SIG-M5 treated with dmso at 0.1 percent for 504 hours (cell line): ENCODE data around the gene KIF9.
"Not testable (repeated sequence)": the region's sequence is repeated elsewhere in the genome, so short reads cannot be mapped to it uniquely, and the experiment has no call there.

Experiments used
- DNase-seq: peaks from one replicate; lab custom pipeline; 2025; ENCODE audit not compliant: unreplicated experiment; lab: John Stamatoyannopoulos, UW

The KIF9 gene, protein sequence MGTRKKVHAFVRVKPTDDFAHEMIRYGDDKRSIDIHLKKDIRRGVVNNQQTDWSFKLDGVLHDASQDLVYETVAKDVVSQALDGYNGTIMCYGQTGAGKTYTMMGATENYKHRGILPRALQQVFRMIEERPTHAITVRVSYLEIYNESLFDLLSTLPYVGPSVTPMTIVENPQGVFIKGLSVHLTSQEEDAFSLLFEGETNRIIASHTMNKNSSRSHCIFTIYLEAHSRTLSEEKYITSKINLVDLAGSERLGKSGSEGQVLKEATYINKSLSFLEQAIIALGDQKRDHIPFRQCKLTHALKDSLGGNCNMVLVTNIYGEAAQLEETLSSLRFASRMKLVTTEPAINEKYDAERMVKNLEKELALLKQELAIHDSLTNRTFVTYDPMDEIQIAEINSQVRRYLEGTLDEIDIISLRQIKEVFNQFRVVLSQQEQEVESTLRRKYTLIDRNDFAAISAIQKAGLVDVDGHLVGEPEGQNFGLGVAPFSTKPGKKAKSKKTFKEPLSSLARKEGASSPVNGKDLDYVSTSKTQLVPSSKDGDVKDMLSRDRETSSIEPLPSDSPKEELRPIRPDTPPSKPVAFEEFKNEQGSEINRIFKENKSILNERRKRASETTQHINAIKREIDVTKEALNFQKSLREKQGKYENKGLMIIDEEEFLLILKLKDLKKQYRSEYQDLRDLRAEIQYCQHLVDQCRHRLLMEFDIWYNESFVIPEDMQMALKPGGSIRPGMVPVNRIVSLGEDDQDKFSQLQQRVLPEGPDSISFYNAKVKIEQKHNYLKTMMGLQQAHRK

DNA sequence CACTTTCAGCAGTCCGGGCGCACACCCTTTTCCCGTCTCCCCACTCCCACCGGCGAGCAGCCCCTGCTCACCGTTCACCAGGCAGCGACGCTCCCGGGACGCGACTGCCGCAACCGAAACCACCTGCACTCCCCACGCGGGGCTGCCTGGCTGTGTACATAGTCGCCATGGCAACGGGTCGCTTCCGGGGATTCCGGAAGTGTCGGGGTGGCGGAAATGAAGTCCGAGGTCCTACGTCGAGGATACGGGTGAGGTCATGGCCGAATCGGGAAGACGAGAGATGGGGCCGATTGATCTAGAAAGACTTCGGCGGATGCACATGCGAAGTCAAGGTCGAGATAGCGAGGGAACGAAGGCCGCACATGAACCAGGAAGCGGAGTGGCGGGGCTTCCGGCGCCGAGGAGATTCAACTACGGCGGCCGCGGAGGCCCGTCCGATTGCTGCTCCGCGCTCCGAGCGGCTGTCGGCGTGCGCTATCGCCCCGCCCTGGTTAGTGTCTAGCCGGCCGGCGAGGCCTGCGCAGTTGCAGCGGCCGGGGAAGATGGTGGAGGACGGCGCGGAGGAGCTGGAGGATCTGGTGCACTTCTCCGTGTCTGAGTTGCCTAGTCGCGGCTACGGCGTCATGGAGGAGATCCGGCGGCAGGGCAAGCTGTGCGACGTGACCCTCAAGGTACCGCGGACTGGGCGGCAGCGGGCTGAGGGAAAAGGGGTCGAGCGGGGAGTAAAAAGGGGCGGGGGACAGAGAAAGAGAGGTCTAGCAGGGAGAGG, at the start of gene KIF9, which contains the start of gene KLHL18:
Gene KIF9 (minus strand): TSS at position 376 of the 769 bp plus-strand sequence. CDS start 5,425 bp downstream, outside the sequence.
Gene KLHL18 (plus strand): TSS at position 521 of the 769 bp plus-strand sequence. CDS start 22 bp downstream, at position 543.
- peak; percentile 97 for DNase-seq

DNA sequence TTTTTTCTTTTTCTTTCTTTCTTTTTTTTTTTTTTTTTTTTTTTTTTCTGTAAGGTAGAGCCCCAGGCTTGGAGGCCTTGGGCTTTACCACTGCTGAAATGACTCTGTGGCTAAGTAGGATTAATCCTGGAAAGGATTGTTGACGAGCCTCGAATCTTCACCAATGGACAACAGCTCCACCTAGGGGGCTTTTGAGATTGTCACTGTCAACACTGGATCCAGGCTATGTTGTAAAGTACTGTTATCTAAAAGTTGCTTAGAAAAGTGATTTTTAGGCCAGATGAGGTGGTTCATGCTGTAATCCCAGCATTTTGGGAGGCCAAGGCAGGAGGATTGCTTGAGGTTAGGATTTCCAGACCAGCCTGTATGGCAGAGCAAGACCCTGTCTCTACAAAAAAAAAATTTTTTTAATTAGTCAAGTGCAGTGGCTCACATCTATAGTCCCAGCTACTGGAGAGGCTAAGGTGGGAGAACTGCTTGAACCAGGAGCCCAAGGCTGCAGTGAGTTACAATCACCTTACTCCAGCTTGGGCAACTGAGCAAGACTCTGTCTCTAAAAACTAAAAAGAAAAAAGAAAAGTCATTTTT, 41.8 kb upstream of the KIF9 start:
- peak; percentile 69 for DNase-seq

DNA sequence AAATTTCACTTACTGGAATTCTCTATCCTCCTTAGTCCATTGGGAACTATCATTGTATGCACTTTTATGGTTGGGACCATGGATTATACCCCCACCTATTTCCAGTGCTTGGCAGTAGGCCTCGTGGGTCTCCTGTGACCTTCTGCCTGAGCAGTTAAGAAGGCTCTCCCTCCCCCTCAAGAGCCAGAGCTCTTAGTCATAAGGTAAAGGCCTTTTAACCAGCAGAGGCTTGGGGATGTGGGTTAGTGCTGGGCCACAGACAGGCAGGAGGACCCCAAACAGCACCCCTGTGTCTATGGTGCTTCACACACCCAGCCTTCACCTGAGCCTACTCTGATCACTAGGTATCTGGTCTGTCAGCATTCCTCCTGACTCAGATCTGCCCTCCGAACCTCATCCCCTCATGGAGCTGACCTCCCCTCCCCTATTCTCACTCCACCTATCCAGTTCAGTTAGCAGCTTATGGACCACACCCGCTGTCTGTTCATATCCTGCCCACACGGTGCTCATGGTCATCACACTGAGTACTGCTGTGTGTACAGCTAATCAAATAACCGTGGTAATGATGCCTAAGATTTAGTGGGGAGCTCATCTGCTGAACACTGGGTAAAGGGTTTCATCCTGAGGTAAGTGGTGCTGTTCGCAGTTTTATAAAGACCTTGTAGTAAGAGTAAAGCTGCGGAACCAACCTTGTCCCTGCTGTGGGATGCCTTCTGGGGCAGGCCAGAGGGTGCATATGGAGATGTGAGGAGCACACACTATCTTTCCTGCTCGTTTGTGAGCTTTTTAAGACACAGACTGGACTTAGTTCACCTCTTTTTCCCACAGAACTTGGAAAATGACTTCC, 41.1 kb upstream of the KIF9 start:
- DNase-seq = no peak

- DNase-seq = no peak
Measured at GRCh38 chr3:47319956-47320355, 37.4 kb upstream of the KIF9 start.

DNA sequence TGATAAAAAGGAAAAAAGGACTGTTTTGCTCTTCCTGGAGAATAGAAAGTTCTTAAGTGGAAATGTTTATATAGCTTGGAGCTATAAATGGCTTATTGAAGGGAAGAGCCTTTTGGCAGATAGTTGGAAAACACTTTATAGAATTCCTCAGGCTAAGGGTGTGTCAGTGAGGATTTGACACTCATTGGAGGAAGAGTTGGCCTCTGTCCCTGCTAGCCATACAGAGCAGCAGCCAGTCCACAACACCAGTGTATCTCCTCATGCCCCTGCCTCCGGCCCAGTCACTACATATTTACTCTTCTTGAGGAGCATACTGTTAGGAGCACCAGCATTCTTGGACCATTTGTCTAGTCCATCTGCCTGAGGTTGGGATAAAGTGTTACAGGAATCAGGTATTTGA, 36.3 kb upstream of the KIF9 start:
- DNase-seq = no peak

GRCh38 chr3:47316151-47316550, 33.6 kb upstream of the KIF9 start:
- not testable (repeated sequence) for DNase-seq

- DNase-seq = no peak
Measured at GRCh38 chr3:47315069-47315647, 32.6 kb upstream of the KIF9 start.

- no peak for DNase-seq
Measured at GRCh38 chr3:47314056-47314764, 31.6 kb upstream of the KIF9 start.

DNA sequence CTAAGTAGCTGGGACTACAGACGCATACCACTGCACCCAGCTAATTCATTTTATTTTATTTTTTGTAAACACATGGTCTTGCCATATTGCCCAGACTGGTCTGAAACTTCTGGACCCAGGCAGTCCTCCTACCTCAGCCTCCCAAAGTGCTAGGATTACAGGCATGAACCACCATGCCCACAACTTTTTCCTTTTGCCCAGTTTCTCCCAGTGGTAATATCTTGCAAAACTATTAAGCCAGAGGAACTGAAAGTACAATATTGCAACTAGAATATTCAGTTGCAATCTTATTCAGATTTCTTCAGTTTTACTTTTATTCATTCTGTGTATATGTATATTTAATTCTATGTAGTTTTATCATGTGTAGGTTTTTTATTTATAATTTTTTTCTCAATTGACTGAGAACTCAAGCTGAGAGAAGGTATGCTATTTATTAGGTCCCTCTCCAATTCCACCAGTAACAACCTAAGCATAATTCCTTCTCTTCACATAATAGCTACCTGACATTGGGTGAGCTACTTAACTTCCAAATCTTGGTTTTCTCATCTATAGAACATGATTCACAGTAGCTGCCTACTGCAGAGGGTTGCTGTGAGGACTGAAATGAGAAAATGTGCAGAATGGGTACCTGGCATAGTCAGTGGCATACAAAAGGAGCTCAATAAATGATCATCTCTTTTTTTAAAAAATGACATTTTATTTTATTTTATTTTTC, 30.9 kb upstream of the KIF9 start:
- peak; percentile 49 for DNase-seq

GRCh38 chr3:47310391-47310790, 27.8 kb upstream of the KIF9 start:
- no peak for DNase-seq

GRCh38 chr3:47309231-47309630, 26.6 kb upstream of the KIF9 start:
- not testable (repeated sequence) for DNase-seq

DNA sequence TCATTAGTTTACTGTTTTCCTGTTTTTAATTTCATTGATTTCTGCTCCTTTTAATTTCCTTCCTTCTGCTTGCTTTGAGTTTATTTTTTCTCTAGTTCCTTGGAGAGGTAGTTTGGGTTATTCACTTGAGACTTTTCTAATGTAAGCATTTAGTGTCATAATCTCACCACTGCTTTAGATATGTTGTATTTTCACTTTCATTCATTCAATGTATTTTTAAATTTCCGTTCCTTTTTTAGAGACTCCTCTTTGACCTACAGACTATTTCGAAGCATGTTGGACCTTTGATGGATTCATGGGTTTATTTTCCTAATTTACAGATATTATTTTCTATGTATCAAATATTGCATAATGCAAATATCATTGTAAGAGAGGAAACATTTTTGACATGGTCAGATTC, 23.4 kb upstream of the KIF9 start:
- DNase-seq = no peak

DNA sequence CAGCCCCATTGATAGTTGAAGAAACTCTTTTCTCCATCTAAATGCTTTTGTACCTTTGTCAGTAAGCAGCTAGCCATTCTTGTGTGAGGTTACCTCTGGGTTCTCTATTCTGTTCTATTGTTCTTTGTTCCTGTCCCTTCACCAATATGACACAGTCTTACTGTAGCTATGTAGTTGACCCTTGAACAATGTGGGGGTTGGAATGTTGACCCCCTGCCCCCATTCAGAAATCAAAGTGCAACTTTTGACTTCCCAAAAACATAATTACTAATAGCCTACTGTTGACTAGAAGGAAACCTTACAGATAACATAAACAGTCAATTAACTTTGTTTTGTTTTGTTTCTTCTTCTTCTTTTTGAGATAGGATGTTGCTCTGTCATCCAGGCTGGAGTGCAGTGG, 18.9 kb upstream of the KIF9 start:
- DNase-seq = no peak

GRCh38 chr3:47299381-47300318, 17.1 kb upstream of the KIF9 start:
- DNase-seq = peak; percentile 22

- DNase-seq = no peak
Measured at GRCh38 chr3:47298439-47298838, 15.8 kb upstream of the KIF9 start.

GRCh38 chr3:47296562-47297302, 14.1 kb upstream of the KIF9 start:
- no peak for DNase-seq

- DNase-seq = no peak
Measured at GRCh38 chr3:47295976-47296375, 13.4 kb upstream of the KIF9 start.
